SK-N-SH (cell line): ENCODE results near the gene C3orf70. TPM values are rescaled to one million over a fixed set of nuclear protein-coding genes. Genes with fewer than 3 reads are reported as not detected.

ENCODE experiments used
- CTCF ChIA-PET: fragments of 300-600, 350-600 bp; formaldehyde crosslinking; extraction: SDS; loops from one replicate; lab custom pipeline; 2021; lab: Yijun Ruan, JAX
- POLR2A ChIA-PET: fragments of 350-600 bp; sonication (Branson Sonifier 250); formaldehyde crosslinking; extraction: SDS; loops from one replicate; lab custom pipeline; 2020; ENCODE audit warnings: antibody characterized with exemption, inconsistent platforms; lab: Yijun Ruan, JAX
- DNase-seq: peaks from one replicate; pipeline ENCODE4 v3.0.0; 2012
- H2AFZ ChIP-seq: fragments of 200-600 bp; sonication (generic); 2 replicates; pipeline ENCODE4 v1.8.1; 2016; ENCODE audit warnings: antibody characterized with exemption, mild to moderate bottlenecking, low read depth
- H3F3A ChIP-seq: fragments of 200-600 bp; sonication (generic); replicated peaks from 2 replicates; pipeline ENCODE3; 2016; ENCODE audit warnings: antibody characterized with exemption, mild to moderate bottlenecking; ENCODE audit not compliant: insufficient read depth
- H3K27ac ChIP-seq, 2 experiments: fragments of 200-500 bp in 1 of 2; fragments of 200-600 bp in 1 of 2; sonication (Bioruptor generic) in 1 of 2; sonication (generic), shearing (Covaris generic) in 1 of 2; 2 replicates each; pipeline versions ENCODE4 v1.5.1 to v1.6.1; 2014 to 2016; ENCODE audit warnings: low read depth in 2 of 2, inconsistent platforms in 1 of 2, low read length in 1 of 2, mild to moderate bottlenecking in 1 of 2, mixed read lengths in 1 of 2
- H3K27me3 ChIP-seq: fragments of 200-600 bp; sonication (generic), shearing (Covaris generic); 2 replicates; pipeline ENCODE4 v1.6.1; 2016; ENCODE audit warnings: mixed run types; ENCODE audit not compliant: insufficient read depth
- H3K36me3 ChIP-seq, 2 experiments: fragments of 200-500 bp in 1 of 2; fragments of 200-600 bp in 1 of 2; sonication (Bioruptor generic) in 1 of 2; sonication (generic) in 1 of 2; replicated peaks in 1 of 2; 2 replicates each; pipeline versions ENCODE3 to v1.5.1; 2014 to 2016; ENCODE audit warnings: low read length in 1 of 2, mild to moderate bottlenecking in 1 of 2; ENCODE audit not compliant: insufficient read depth in 2 of 2, control insufficient read depth in 1 of 2
- H3K4me1 ChIP-seq, 2 experiments: fragments of 200-500 bp in 1 of 2; fragments of 200-600 bp in 1 of 2; sonication (Bioruptor generic) in 1 of 2; sonication (generic), shearing (Covaris generic) in 1 of 2; 2 replicates each; pipeline versions ENCODE4 v1.5.1 to v1.6.1; 2014 to 2016; ENCODE audit warnings: low read depth in 1 of 2, low read length in 1 of 2, mixed run types in 1 of 2; ENCODE audit not compliant: insufficient read depth in 2 of 2, control insufficient read depth in 1 of 2
- H3K4me2 ChIP-seq: fragments of 200-600 bp; sonication (generic), shearing (Covaris generic); 2 replicates; pipeline ENCODE4 v1.6.1; 2017; ENCODE audit warnings: mixed run types
- H3K4me3 ChIP-seq, 2 experiments: fragments of 200-500 bp in 1 of 2; fragments of 200-600 bp in 1 of 2; sonication (Bioruptor generic) in 1 of 2; sonication (generic), shearing (Covaris generic) in 1 of 2; 2 replicates each; pipeline versions ENCODE4 v1.5.1 to v1.8.1; 2014 to 2016; ENCODE audit warnings: low read depth in 2 of 2, inconsistent platforms in 1 of 2, low read length in 1 of 2, mild to moderate bottlenecking in 1 of 2, mixed read lengths in 1 of 2, moderate library complexity in 1 of 2
- H3K79me2 ChIP-seq: fragments of 200-600 bp; sonication (generic); 2 replicates; pipeline ENCODE4 v1.8.1; 2017; ENCODE audit warnings: mild to moderate bottlenecking; ENCODE audit not compliant: insufficient read depth
- H3K9ac ChIP-seq: fragments of 200-600 bp; sonication (generic); 2 replicates; pipeline ENCODE4 v1.6.1; 2017; ENCODE audit warnings: mixed run types
- H3K9me2 ChIP-seq: fragments of 200-600 bp; sonication (generic); 2 replicates; pipeline ENCODE4 v1.6.1; 2017; ENCODE audit warnings: mixed run types
- H3K9me3 ChIP-seq: fragments of 200-600 bp; sonication (generic); 2 replicates; pipeline ENCODE4 v1.6.1; 2017; ENCODE audit warnings: mixed run types, mild to moderate bottlenecking, moderate library complexity
- H4K20me1 ChIP-seq: fragments of 200-600 bp; sonication (generic); 2 replicates; pipeline ENCODE4 v1.6.1; 2017; ENCODE audit warnings: mild to moderate bottlenecking, mixed run types; ENCODE audit not compliant: insufficient read depth
- CTCF ChIP-seq: fragments of 200-600 bp; sonication (generic); IDR thresholded peaks from 2 replicates; pipeline ENCODE4 v1.6.1; 2017; ENCODE audit warnings: antibody characterized with exemption, mild to moderate bottlenecking, moderate library complexity
- EP300 ChIP-seq, 2 experiments: IDR thresholded peaks; 2 replicates each; pipeline versions ENCODE4 v1.4.0 to v1.6.1; 2012; ENCODE audit warnings: borderline replicate concordance in 1 of 2, low read depth in 1 of 2, low read length in 1 of 2
- FOSL2 ChIP-seq: IDR thresholded peaks from 2 replicates; pipeline ENCODE4 v1.4.0; 2012; ENCODE audit warnings: low read depth, mild to moderate bottlenecking, moderate library complexity, borderline replicate concordance
- GATA2 ChIP-seq: sonication (generic); formaldehyde crosslinking; IDR thresholded peaks from 2 replicates; pipeline ENCODE4 v1.5.0; 2020; ENCODE audit warnings: mild to moderate bottlenecking, missing genetic modification reagents
- IRF3 ChIP-seq: fragments of 150-350 bp; IDR thresholded peaks from 2 replicates; pipeline ENCODE4 v1.6.1; 2016; ENCODE audit warnings: mild to moderate bottlenecking, low read depth, low read length
- MAX ChIP-seq: IDR thresholded peaks from 2 replicates; pipeline ENCODE4 v1.4.0; 2012; ENCODE audit warnings: low read depth
- MEF2A ChIP-seq: IDR thresholded peaks from 2 replicates; pipeline ENCODE4 v1.4.0; 2012; ENCODE audit warnings: low read depth, borderline replicate concordance
- NFIC ChIP-seq: IDR thresholded peaks from 2 replicates; pipeline ENCODE4 v1.4.0; 2012; ENCODE audit warnings: borderline replicate concordance
- RCOR1 ChIP-seq: fragments of 150-350 bp; IDR thresholded peaks from 2 replicates; pipeline ENCODE4 v1.6.1; 2017; ENCODE audit warnings: antibody characterized with exemption, low read length
- REST ChIP-seq: IDR thresholded peaks from 2 replicates; pipeline ENCODE4 v1.6.1; 2012; ENCODE audit warnings: mild to moderate bottlenecking, low read depth, low read length, moderate library complexity
- SIN3A ChIP-seq: IDR thresholded peaks from 2 replicates; pipeline ENCODE4 v1.6.1; 2012; ENCODE audit warnings: low read depth, mild to moderate bottlenecking, low read length, moderate library complexity, borderline replicate concordance
- TAF1 ChIP-seq: IDR thresholded peaks from 2 replicates; pipeline ENCODE4 v1.6.1; 2012; ENCODE audit warnings: low read depth, mild to moderate bottlenecking, low read length, moderate library complexity, borderline replicate concordance
- WGBS: methylation state at CpG from one replicate; pipeline ENCODE4 v1.1.6; 2017; ENCODE audit warnings: low lambda C conversion rate; 5-methylcytosine and 5-hydroxymethylcytosine counted together
- polyA plus RNA-seq, 3 experiments: library from polyadenylated mRNA; depleted of rRNA; stranded (reverse); fragments of >200 nt; gene quantifications; 2 replicates each; pipeline ENCODE4 v1.2.3, GENCODE V29; 2012

Gene C3orf70
- polyA plus RNA-seq, 1 of the 3 experiments (the other 2 are of a cell fraction): under 0.01 TPM

DNA sequence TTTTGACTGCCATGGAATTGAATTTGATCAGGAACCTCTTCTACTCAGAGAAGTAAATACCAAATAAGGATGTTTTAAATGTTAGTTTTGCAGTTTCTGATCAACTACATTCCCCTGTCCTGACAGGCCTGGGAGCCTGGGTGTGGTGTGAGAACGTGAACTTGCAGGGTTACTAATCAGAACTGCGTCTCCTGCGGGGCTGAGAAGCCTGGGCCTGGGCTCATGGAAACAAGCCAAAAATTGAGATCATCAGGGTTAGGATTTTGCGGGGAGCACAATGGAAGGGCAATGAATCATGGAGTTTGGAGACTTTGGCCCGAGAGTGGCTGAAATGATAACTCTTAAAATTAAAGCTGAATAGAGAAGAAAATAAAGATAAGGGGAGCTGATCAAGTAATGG lies 47.8 kb upstream of the C3orf70 start:
- TF ChIP-seq NFIC (peak; percentile 46; the same call in 1 of the 2 replicates), SIN3A (no peak), TAF1 (no peak), FOSL2 (peak; percentile 21; the same call in 1 of the 2 replicates)
- 45% methylated on average over 5 of the region's 5 CpGs for WGBS
- ChIA-PET CTCF (interaction anchor here (3.2 kb wide), 1 partner anchor 25 kb away, joined by 11 read pairs; no protein-coding TSS in a partner anchor), POLR2A (no interaction called here)
- Histone ChIP-seq H3K4me2 (no peak overlapping the region), H3K27ac (0 out of 4 replicates have a peak overlapping the region, but pooled peaks of 1 of the 2 experiments have one; percentile 22), H2AFZ (peak overlapping the region; percentile 67; the same call in 1 of the 2 replicates), H3K4me3 (no peak overlapping the region), H3F3A (no peaks in the 10 kb centered on the region), H3K4me1 (no peaks in the 10 kb centered on the region), H3K27me3 (no peaks in the 10 kb centered on the region), H4K20me1 (no peaks in the 10 kb centered on the region), H3K36me3 (no peaks in the 10 kb centered on the region), H3K9ac (no peak overlapping the region), H3K79me2 (no peaks in the 10 kb centered on the region), H3K9me2 (no peaks in the 10 kb centered on the region), H3K9me3 (no peaks in the 10 kb centered on the region)
- DNase-seq: no peak

DNA sequence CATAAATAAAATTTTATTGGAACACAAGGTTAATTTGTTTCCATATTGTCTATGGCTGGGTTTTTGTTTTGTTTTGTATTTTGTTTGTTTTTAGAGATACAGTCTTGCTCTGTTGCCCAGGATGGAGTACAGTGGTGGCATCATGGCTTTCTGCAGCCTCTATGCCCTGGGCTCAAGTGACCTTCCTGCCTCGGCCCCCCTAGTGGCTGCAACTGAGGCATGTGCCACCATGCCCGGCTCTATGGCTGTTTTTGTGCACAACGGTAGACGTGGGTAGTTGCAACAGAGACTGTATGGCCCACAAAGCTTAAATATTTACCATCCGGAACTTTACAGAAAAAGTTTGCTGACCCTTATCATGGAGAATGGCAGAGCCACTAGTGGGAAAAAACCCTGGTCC lies 46.8 kb upstream of the C3orf70 start:
- H3K79me2 ChIP-seq: no peaks in the 10 kb centered on the region
- 89% methylated on average over 5 of the region's 5 CpGs for WGBS
- H4K20me1 ChIP-seq: no peaks in the 10 kb centered on the region
- no peak overlapping the region for H3K4me3 ChIP-seq
- no peak for DNase-seq
- 0 out of 2 replicates have a peak, but pooled peaks have one; percentile 15 for TF ChIP-seq CTCF
- no peak for TF ChIP-seq RCOR1
- TF ChIP-seq IRF3: no peak
- H3K9me2 ChIP-seq: no peaks in the 10 kb centered on the region
- no peak overlapping the region for H3K4me2 ChIP-seq
- no peaks in the 10 kb centered on the region for H3K9me3 ChIP-seq
- H3K27me3 ChIP-seq: no peaks in the 10 kb centered on the region
- H3K4me1 ChIP-seq: no peaks in the 10 kb centered on the region
- H3K9ac ChIP-seq: no peak overlapping the region
- H3F3A ChIP-seq: no peaks in the 10 kb centered on the region
- CTCF ChIA-PET: interaction anchor here (0.9 to 3.2 kb wide), 2 partner anchors 12 to 24 kb away, joined by 4 to 11 read pairs; no protein-coding TSS in a partner anchor
- no peaks in the 10 kb centered on the region for H3K36me3 ChIP-seq
- POLR2A ChIA-PET: no interaction called here
- no peak overlapping the region for H2AFZ ChIP-seq
- H3K27ac ChIP-seq: no peak overlapping the region

GRCh38 chr3:185199206-185199605 lies 46.3 kb upstream of the C3orf70 start:
- no peaks in the 10 kb centered on the region for H3K27me3 ChIP-seq
- TF ChIP-seq MAX: no peak
- no peak for TF ChIP-seq FOSL2
- TF ChIP-seq MEF2A: no peak
- TF ChIP-seq REST: no peak
- no peak for TF ChIP-seq GATA2
- TF ChIP-seq EP300 (IDR thresholded peaks at IDR 0.05; ENCODE audit: borderline replicate concordance in 1 of 2, low read depth in 1 of 2, low read length in 1 of 2): no peak
- no peak for TF ChIP-seq SIN3A
- H3K36me3 ChIP-seq: no peaks in the 10 kb centered on the region
- H4K20me1 ChIP-seq: no peaks in the 10 kb centered on the region
- 95% methylated on average over 4 of the region's 4 CpGs for WGBS
- no peaks in the 10 kb centered on the region for H3K9me2 ChIP-seq
- H3K79me2 ChIP-seq: no peaks in the 10 kb centered on the region
- no peak overlapping the region for H2AFZ ChIP-seq
- no peaks in the 10 kb centered on the region for H3K4me1 ChIP-seq
- no peak for DNase-seq
- no peaks in the 10 kb centered on the region for H3F3A ChIP-seq
- H3K4me3 ChIP-seq: no peak overlapping the region
- no peak overlapping the region for H3K9ac ChIP-seq
- no peaks in the 10 kb centered on the region for H3K9me3 ChIP-seq
- no peak overlapping the region for H3K27ac ChIP-seq
- H3K4me2 ChIP-seq: no peak overlapping the region
- ChIA-PET CTCF (interaction anchor here (0.8 to 3.2 kb wide), 3 partner anchors 23 to 686 kb away, joined by 3 to 11 read pairs (median 5); no protein-coding TSS in a partner anchor), POLR2A (no interaction called here)
